GM23338 (cell line): Measurements from ENCODE around the gene PKD1. TPM values are rescaled to one million over a fixed set of nuclear protein-coding genes. Genes with fewer than 3 reads are reported as not detected.

ENCODE experiments used
- ATAC-seq: fragments of 200-7000 bp; cut with Tn5 transposase; 3 replicates; pipeline ENCODE4 v1.9.1; 2020
- DNase-seq: peaks from one replicate; pipeline ENCODE4 v3.0.0-alpha.2; 2015; ENCODE audit warnings: low spot score
- H2AFZ ChIP-seq: fragments of 200-600 bp; sonication (generic); 2 replicates; pipeline ENCODE4 v1.8.0; 2016; ENCODE audit warnings: antibody characterized with exemption, mild to moderate bottlenecking, moderate library complexity
- H3F3A ChIP-seq: fragments of 200-600 bp; sonication (generic); replicated peaks from 2 replicates; pipeline ENCODE4 v1.8.0; 2017; ENCODE audit warnings: antibody characterized with exemption, mixed run types, low read depth
- H3K27ac ChIP-seq: fragments of 200-600 bp; sonication (generic); 2 replicates; pipeline ENCODE4 v1.6.1; 2016; ENCODE audit warnings: low read depth
- H3K27me3 ChIP-seq: fragments of 200-600 bp; sonication (generic); 2 replicates; pipeline ENCODE4 v1.8.0; 2016; ENCODE audit warnings: mild to moderate bottlenecking, mixed run types, moderate library complexity; ENCODE audit not compliant: insufficient read depth
- H3K36me3 ChIP-seq: fragments of 200-600 bp; sonication (generic); 2 replicates; pipeline ENCODE4 v1.8.0; 2016; ENCODE audit warnings: mild to moderate bottlenecking; ENCODE audit not compliant: insufficient read depth
- H3K4me1 ChIP-seq: fragments of 200-600 bp; sonication (generic); 2 replicates; pipeline ENCODE4 v1.8.0; 2016; ENCODE audit warnings: mild to moderate bottlenecking, moderate library complexity; ENCODE audit not compliant: insufficient read depth
- H3K4me2 ChIP-seq: fragments of 200-600 bp; sonication (generic); 2 replicates; pipeline ENCODE4 v1.7.1; 2017; ENCODE audit warnings: mixed run types
- H3K4me3 ChIP-seq: fragments of 200-600 bp; sonication (generic); 2 replicates; pipeline ENCODE4 v1.6.1; 2016; ENCODE audit warnings: mixed run types
- H3K79me2 ChIP-seq: fragments of 200-600 bp; sonication (generic); replicated peaks from 2 replicates; pipeline ENCODE4 v1.8.0; 2017; ENCODE audit warnings: mild to moderate bottlenecking; ENCODE audit not compliant: insufficient read depth
- H3K9me2 ChIP-seq: fragments of 200-600 bp; sonication (generic); 2 replicates; pipeline ENCODE4 v1.8.0; 2017; ENCODE audit not compliant: insufficient read depth
- H4K20me1 ChIP-seq: fragments of 200-600 bp; sonication (generic); replicated peaks from 2 replicates; pipeline ENCODE4 v1.8.0; 2017; ENCODE audit warnings: mild to moderate bottlenecking; ENCODE audit not compliant: insufficient read depth
- H3K27ac Mint-ChIP-seq: 2 replicates; pipeline ENCODE4 v1.8.0; 2020; ENCODE audit warnings: inconsistent platforms, mild to moderate bottlenecking, moderate library complexity, mixed read lengths
- H3K27me3 Mint-ChIP-seq: 3 replicates; pipeline ENCODE4 v1.8.0; 2022; ENCODE audit warnings: low read depth, mild to moderate bottlenecking, moderate library complexity, mixed read lengths, inconsistent platforms; ENCODE audit not compliant: insufficient read depth, poor library complexity
- H3K36me3 Mint-ChIP-seq: 3 replicates; pipeline ENCODE4 v1.8.0; 2021; ENCODE audit warnings: low read depth, mild to moderate bottlenecking, inconsistent platforms, moderate library complexity, mixed read lengths
- H3K4me1 Mint-ChIP-seq: 3 replicates; pipeline ENCODE4 v1.8.0; 2020; ENCODE audit warnings: mild to moderate bottlenecking, inconsistent platforms, mixed read lengths
- H3K4me3 Mint-ChIP-seq: 3 replicates; pipeline ENCODE4 v1.8.0; 2021; ENCODE audit warnings: moderate library complexity, mild to moderate bottlenecking, inconsistent platforms, mixed read lengths
- H3K9me3 Mint-ChIP-seq: 3 replicates; pipeline ENCODE4 v1.8.0; 2020; ENCODE audit warnings: moderate library complexity, mild to moderate bottlenecking, inconsistent platforms, mixed read lengths
- EZH2phosphoT487 ChIP-seq: fragments of 200-600 bp; sonication (generic); IDR thresholded peaks from one replicate; pipeline ENCODE4 v1.8.1; 2018; ENCODE audit warnings: antibody characterized with exemption; ENCODE audit not compliant: unreplicated experiment
- JUNB ChIP-seq: IDR thresholded peaks from one replicate; pipeline ENCODE4 v1.6.1; 2016; ENCODE audit warnings: antibody characterized with exemption; ENCODE audit not compliant: unreplicated experiment
- NANOG ChIP-seq: IDR thresholded peaks from 2 replicates; pipeline ENCODE4 v1.6.1; 2016; ENCODE audit warnings: antibody characterized with exemption, borderline replicate concordance
- POLR2AphosphoS5 ChIP-seq: IDR thresholded peaks from 2 replicates; pipeline ENCODE4 v1.6.1; 2016; ENCODE audit warnings: antibody characterized with exemption, low read depth
- STAT1 ChIP-seq: IDR thresholded peaks from one replicate; pipeline ENCODE4 v1.6.1; 2016; ENCODE audit warnings: antibody characterized with exemption; ENCODE audit not compliant: unreplicated experiment
- ZNF114 ChIP-seq: fragments of 250-450 bp; sonication (Bioruptor Pico); IDR thresholded peaks from 2 replicates; pipeline ENCODE4 v1.5.0; 2020; ENCODE audit warnings: mild to moderate bottlenecking, moderate library complexity
- ZNF462 ChIP-seq: fragments of 250-450 bp; sonication (Bioruptor Pico); IDR thresholded peaks from 2 replicates; pipeline ENCODE4 v1.5.0; 2020; ENCODE audit warnings: mild to moderate bottlenecking, moderate library complexity
- polyA plus RNA-seq: library from polyadenylated mRNA; unstranded; fragments of >200 nt; fragmentation: Nextera tagmentation; extraction: Ambion mirVana; gene quantifications from 2 replicates; pipeline ENCODE4 v1.2.1, GENCODE V29; 2016
- total RNA-seq: library from RNA; depleted of rRNA; stranded (reverse); fragments of >200 nt; shearing (Covaris generic); gene quantifications from 2 replicates; pipeline ENCODE4 v1.2.3, GENCODE V29; 2014
- TF ChIP-seq, protein P1 (sequence below): IDR thresholded peaks from 2 replicates; pipeline ENCODE4 v1.6.1; 2016; ENCODE audit warnings: antibody characterized with exemption

Gene PKD1
- total and polyA plus RNA-seq, 2 experiments from 2014 or later = 21.1 to 107 TPM

DNA sequence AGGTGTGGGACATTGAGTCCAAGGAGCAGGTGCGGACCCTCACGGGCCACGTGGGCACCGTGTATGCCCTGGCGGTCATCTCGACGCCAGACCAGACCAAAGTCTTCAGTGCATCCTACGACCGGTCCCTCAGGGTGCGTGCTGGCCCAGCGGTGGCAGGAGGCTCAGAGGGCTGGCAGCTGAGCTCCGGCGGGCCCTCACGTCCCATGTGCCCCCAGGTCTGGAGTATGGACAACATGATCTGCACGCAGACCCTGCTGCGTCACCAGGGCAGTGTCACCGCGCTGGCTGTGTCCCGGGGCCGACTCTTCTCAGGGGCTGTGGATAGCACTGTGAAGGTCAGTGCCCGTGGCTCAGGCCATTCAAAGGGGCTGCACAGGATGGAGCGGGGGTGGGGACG lies 40.3 kb upstream of the PKD1 start (continued):
- TF ChIP-seq ZNF462 (CRISPR knock-in tag) (no peak), POLR2AphosphoS5 (no peak), STAT1 (no peak), NANOG (no peak), ZNF114 (no peak), EZH2phosphoT487 (no peak), JUNB (no peak)
- TF ChIP-seq, protein P1, sequence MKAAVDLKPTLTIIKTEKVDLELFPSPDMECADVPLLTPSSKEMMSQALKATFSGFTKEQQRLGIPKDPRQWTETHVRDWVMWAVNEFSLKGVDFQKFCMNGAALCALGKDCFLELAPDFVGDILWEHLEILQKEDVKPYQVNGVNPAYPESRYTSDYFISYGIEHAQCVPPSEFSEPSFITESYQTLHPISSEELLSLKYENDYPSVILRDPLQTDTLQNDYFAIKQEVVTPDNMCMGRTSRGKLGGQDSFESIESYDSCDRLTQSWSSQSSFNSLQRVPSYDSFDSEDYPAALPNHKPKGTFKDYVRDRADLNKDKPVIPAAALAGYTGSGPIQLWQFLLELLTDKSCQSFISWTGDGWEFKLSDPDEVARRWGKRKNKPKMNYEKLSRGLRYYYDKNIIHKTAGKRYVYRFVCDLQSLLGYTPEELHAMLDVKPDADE = no peak

GRCh38 chr16:2175454-2175853 lies 39.8 kb upstream of the PKD1 start:
- H3K27ac Mint-ChIP-seq = no peak overlapping the region
- ATAC-seq = no peak

More at GRCh38 chr16:2175454-2175853, 39.8 kb upstream of the PKD1 start:
- H3K9me2 ChIP-seq = no peaks in the 10 kb centered on the region
- H3K4me1 Mint-ChIP-seq = no peaks in the 10 kb centered on the region
- H3K4me2 ChIP-seq = no peak overlapping the region
- peaks cover 11% of the 10 kb centered on the region for H3K27me3 Mint-ChIP-seq
- DNase-seq = no peak
- peaks cover 30% of the 10 kb centered on the region for H3K36me3 Mint-ChIP-seq
- TF ChIP-seq EZH2phosphoT487 = no peak
- no peaks in the 10 kb centered on the region for H3K9me3 Mint-ChIP-seq
- H2AFZ ChIP-seq = no peak overlapping the region
- no peaks in the 10 kb centered on the region for H3K27me3 ChIP-seq
- 0 out of 2 replicates have a peak, but pooled peaks cover 19% of the 10 kb centered on the region for H3F3A ChIP-seq
- no peaks in the 10 kb centered on the region; the same call in 1 of the 2 replicates for H4K20me1 ChIP-seq
- H3K27ac ChIP-seq = no peak overlapping the region
- no peak overlapping the region for H3K4me3 Mint-ChIP-seq
- H3K79me2 ChIP-seq = no peaks in the 10 kb centered on the region
- H3K36me3 ChIP-seq = no peaks in the 10 kb centered on the region; the same call in 1 of the 2 replicates
- H3K4me1 ChIP-seq = no peaks in the 10 kb centered on the region
- no peak overlapping the region for H3K4me3 ChIP-seq
